Measurements from ENCODE around the gene S1PR2. TPM values are rescaled to one million over a fixed set of nuclear protein-coding genes. Genes with fewer than 3 reads are reported as not detected.

S1PR2 gene
- total and polyA plus RNA-seq, 9 of the 15 experiments (the other 6 are each of a cell fraction or from before 2014, with no cell fraction given), result 1.5 to 3.9 (median 2.0) TPM

- TF ChIP-seq XRCC3 (IDR thresholded peaks at IDR 0.05), result no peak
- TF ChIP-seq ZNF445 (CRISPR knock-in tag; IDR thresholded peaks at IDR 0.05; ENCODE audit: low read depth), result no peak
- TF ChIP-seq ZBTB12 (CRISPR knock-in tag; IDR thresholded peaks at IDR 0.05), result peak; percentile 98
- TF ChIP-seq ATF4 (CRISPR knock-in tag; IDR thresholded peaks at IDR 0.05), result 0 out of 2 replicates have a peak, but pooled peaks have one; percentile 48
- TF ChIP-seq RFX7 (CRISPR knock-in tag; IDR thresholded peaks at IDR 0.05), result no peak
- TF ChIP-seq HLTF (IDR thresholded peaks at IDR 0.05), result peak; percentile 65; the same call in 1 of the 2 replicates
- TF ChIP-seq, protein P1, sequence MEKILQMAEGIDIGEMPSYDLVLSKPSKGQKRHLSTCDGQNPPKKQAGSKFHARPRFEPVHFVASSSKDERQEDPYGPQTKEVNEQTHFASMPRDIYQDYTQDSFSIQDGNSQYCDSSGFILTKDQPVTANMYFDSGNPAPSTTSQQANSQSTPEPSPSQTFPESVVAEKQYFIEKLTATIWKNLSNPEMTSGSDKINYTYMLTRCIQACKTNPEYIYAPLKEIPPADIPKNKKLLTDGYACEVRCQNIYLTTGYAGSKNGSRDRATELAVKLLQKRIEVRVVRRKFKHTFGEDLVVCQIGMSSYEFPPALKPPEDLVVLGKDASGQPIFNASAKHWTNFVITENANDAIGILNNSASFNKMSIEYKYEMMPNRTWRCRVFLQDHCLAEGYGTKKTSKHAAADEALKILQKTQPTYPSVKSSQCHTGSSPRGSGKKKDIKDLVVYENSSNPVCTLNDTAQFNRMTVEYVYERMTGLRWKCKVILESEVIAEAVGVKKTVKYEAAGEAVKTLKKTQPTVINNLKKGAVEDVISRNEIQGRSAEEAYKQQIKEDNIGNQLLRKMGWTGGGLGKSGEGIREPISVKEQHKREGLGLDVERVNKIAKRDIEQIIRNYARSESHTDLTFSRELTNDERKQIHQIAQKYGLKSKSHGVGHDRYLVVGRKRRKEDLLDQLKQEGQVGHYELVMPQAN (IDR thresholded peaks at IDR 0.05; ENCODE audit: borderline replicate concordance), result peak; percentile 96
- no peak for TF ChIP-seq PTRF (tag; IDR thresholded peaks at IDR 0.05)
- peak; percentile 75; the same call in 1 of the 2 replicates for TF ChIP-seq KLF1 (tag; IDR thresholded peaks at IDR 0.05)
- TF ChIP-seq, protein P2, sequence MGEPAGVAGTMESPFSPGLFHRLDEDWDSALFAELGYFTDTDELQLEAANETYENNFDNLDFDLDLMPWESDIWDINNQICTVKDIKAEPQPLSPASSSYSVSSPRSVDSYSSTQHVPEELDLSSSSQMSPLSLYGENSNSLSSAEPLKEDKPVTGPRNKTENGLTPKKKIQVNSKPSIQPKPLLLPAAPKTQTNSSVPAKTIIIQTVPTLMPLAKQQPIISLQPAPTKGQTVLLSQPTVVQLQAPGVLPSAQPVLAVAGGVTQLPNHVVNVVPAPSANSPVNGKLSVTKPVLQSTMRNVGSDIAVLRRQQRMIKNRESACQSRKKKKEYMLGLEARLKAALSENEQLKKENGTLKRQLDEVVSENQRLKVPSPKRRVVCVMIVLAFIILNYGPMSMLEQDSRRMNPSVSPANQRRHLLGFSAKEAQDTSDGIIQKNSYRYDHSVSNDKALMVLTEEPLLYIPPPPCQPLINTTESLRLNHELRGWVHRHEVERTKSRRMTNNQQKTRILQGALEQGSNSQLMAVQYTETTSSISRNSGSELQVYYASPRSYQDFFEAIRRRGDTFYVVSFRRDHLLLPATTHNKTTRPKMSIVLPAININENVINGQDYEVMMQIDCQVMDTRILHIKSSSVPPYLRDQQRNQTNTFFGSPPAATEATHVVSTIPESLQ (CRISPR knock-in tag; IDR thresholded peaks at IDR 0.05), result peak; percentile 94; the same call in 1 of the 2 replicates
- peak; percentile 94 for TF ChIP-seq FIP1L1 (IDR thresholded peaks at IDR 0.05; ENCODE audit: low read depth, low read length, poor library complexity, severe bottlenecking)
- TF ChIP-seq NFYB (IDR thresholded peaks at IDR 0.05; ENCODE audit: extremely low read depth, insufficient read length), result peak; percentile 98
- peak in 1 of 2 experiments; percentile 92; a peak in 2 of 4 replicates for TF ChIP-seq SRF (CRISPR knock-in tag; IDR thresholded peaks at IDR 0.05)
- TF ChIP-seq MBD1 (CRISPR knock-in tag; IDR thresholded peaks at IDR 0.05), result no peak
- peak; percentile 91 for TF ChIP-seq DIDO1 (tag; IDR thresholded peaks at IDR 0.05; ENCODE audit: low read depth)
- no peak for TF ChIP-seq RBM17 (IDR thresholded peaks at IDR 0.05; ENCODE audit: borderline replicate concordance, low read depth, low read length)
- TF ChIP-seq ZNF134 (CRISPR knock-in tag; conservative IDR thresholded peaks at IDR 0.05), result no peak
- no peak for TF ChIP-seq RAD51 (IDR thresholded peaks at IDR 0.05; ENCODE audit: borderline replicate concordance, low read depth)
- no peak for TF ChIP-seq MAFF (IDR thresholded peaks at IDR 0.05; ENCODE audit: low read length)
Observed at GRCh38 chr19:10251792-10252694, 20.9 kb upstream of the S1PR2 start, which contains the start of gene MRPL4 (continued).

All from K562 (cell line).